GM12872 (cell line): Measurements from ENCODE around the gene WFDC1.

Experiments
- TF ChIP-seq, protein P1 (sequence below): IDR thresholded peaks from 3 replicates; pipeline ENCODE4 v1.5.1; 2011; ENCODE audit warnings: low read depth, mild to moderate bottlenecking, low read length, moderate library complexity; ENCODE audit not compliant: insufficient read depth

Gene WFDC1

DNA sequence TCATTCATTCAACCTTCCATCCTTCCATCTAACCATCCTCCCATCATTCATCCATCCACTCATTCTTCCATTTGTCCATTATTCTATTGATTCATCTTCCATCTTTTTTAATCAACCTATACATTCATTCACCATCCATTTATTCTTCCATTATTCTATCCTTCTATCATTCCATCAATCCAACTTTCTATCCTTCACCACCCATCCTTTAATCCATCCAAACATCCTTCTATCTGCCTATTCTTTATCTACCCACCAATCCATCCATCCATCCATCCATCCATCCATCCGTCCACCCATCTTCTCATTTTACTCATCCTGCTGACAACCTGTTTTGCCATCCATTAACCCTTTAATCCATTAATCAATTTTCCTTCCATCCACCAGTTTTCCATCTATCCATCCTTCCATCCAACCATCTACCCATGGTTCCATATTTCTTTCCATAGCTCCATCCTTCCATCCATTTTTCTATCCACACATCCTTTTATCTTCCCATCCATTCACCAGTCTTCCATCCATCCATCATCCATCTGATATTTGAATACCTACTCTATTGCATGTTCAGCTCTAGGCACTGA is 21.8 kb upstream of the WFDC1 start:
- TF ChIP-seq, protein P1, sequence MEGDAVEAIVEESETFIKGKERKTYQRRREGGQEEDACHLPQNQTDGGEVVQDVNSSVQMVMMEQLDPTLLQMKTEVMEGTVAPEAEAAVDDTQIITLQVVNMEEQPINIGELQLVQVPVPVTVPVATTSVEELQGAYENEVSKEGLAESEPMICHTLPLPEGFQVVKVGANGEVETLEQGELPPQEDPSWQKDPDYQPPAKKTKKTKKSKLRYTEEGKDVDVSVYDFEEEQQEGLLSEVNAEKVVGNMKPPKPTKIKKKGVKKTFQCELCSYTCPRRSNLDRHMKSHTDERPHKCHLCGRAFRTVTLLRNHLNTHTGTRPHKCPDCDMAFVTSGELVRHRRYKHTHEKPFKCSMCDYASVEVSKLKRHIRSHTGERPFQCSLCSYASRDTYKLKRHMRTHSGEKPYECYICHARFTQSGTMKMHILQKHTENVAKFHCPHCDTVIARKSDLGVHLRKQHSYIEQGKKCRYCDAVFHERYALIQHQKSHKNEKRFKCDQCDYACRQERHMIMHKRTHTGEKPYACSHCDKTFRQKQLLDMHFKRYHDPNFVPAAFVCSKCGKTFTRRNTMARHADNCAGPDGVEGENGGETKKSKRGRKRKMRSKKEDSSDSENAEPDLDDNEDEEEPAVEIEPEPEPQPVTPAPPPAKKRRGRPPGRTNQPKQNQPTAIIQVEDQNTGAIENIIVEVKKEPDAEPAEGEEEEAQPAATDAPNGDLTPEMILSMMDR = no peak

- TF ChIP-seq, protein P1 = no peak
Observed at GRCh38 chr16:84274515-84274914, 20.2 kb upstream of the WFDC1 start.

DNA sequence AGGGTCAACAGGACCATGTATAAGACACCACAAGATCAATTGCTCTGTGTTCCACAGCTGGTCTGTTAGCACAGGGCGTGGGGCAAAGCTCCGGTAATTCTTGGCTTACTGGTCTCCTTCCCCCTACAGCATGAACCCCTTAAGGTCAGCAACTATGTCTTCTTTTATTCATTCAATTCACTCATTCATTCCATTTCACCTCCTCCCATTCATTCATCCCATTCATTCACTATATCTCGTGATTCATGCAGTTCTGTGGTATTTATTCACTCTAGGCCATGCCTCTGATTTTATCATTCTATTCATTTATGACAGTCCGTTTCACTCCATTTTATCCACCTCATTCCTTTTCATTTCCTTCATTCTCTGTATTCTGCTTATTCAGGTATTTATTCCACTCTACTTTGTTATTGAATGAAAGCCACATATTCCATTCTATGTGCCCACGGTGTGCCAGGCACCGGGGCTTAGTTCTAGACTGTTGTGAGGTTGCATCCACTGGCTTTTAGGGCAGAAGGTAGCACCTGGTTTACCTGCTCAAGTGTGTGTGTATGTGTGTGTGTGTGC is 19.0 kb upstream of the WFDC1 start:
- TF ChIP-seq, protein P1 = no peak

- TF ChIP-seq, protein P1 = peak; percentile 89
Observed at GRCh38 chr16:84277244-84277823, 17.3 kb upstream of the WFDC1 start.

GRCh38 chr16:84278333-84278732 is 16.3 kb upstream of the WFDC1 start:
- TF ChIP-seq, protein P1 = no peak

DNA sequence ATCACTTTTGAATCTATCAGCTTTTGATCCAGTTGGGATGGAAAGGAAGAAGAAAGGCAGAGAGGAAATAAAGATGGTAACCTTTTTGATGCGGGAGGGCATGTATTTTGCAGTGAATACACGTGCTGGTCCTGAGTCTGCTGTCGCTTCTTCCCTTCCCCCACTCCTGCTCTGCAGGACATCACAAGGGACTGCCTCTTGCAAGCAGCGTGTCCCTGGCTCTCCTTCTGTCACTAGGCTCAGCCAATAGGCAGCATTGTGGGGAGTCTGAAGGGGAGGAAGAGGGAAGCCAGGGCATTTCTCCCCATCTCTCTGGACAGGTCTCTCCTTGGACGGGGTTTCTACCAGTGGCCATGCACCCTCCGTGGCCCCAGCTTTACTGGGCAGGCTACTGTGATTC is 15.7 kb upstream of the WFDC1 start:
- TF ChIP-seq, protein P1 = no peak

- TF ChIP-seq, protein P1 = no peak
Observed at GRCh38 chr16:84279881-84280280, 14.8 kb upstream of the WFDC1 start.
